ENCODE measurements around the gene TNNC1. TPM values are rescaled to one million over a fixed set of nuclear protein-coding genes. Genes with fewer than 3 reads are reported as not detected.
A peak's percentile ranks its signal among the peaks of the same experiment; 100 is the strongest.

The TNNC1 gene
- total RNA-seq, 1 experiment from 2014 or later = 5.6 TPM

GRCh38 chr3:52434491-52435115, 19.2 kb downstream of the TNNC1 start:
- no peaks in the 10 kb centered on the region for H3K27me3 Mint-ChIP-seq (ENCODE audit: low read depth)
- no peaks in the 10 kb centered on the region for H3K36me3 Mint-ChIP-seq
- DNase-seq (ENCODE audit: low spot score) (no peak), ATAC-seq (no peak)
- no peak overlapping the region for H3K4me3 Mint-ChIP-seq
- ChIA-PET POLR2A (no interaction called here), CTCF (interaction anchor here (0.6 to 4.9 kb wide), 5 partner anchors 11 to 214 kb away, joined by 3 to 43 read pairs (median 5); partner anchors contain the start of gene SEMA3G)
- no peak for TF ChIP-seq ZNF219 (CRISPR knock-in tag; IDR thresholded peaks at IDR 0.05; ENCODE audit: borderline replicate concordance)
- no peak for TF ChIP-seq ZNF281 (CRISPR knock-in tag; IDR thresholded peaks at IDR 0.05)
- TF ChIP-seq NFYB (CRISPR knock-in tag; conservative IDR thresholded peaks at IDR 0.05; ENCODE audit: low read depth) = no peak
- TF ChIP-seq PREB (CRISPR knock-in tag; IDR thresholded peaks at IDR 0.05; ENCODE audit: borderline replicate concordance) = no peak
- TF ChIP-seq ZSCAN18 (CRISPR knock-in tag; IDR thresholded peaks at IDR 0.05) = no peak
- no peak for TF ChIP-seq MLX (CRISPR knock-in tag; IDR thresholded peaks at IDR 0.05)
- no peak for TF ChIP-seq E2F5 (CRISPR knock-in tag; IDR thresholded peaks at IDR 0.05)
- TF ChIP-seq EMX1 (CRISPR knock-in tag; IDR thresholded peaks at IDR 0.05) = no peak
- TF ChIP-seq PRRX2 (CRISPR knock-in tag; IDR thresholded peaks at IDR 0.05) = no peak
- no peak for TF ChIP-seq TEAD1 (CRISPR knock-in tag; IDR thresholded peaks at IDR 0.05)
- TF ChIP-seq CREM (CRISPR knock-in tag; IDR thresholded peaks at IDR 0.05) = no peak
- H3K4me1 Mint-ChIP-seq = peaks cover 8% of the 10 kb centered on the region; the same call in 1 of the 2 replicates
- peak overlapping the region; percentile 29 for H3K27ac Mint-ChIP-seq
- no peaks in the 10 kb centered on the region for H3K9me3 Mint-ChIP-seq

- no peak for ATAC-seq
Observed at GRCh38 chr3:52433996-52434479, 19.8 kb downstream of the TNNC1 start.

More at GRCh38 chr3:52433996-52434479, 19.8 kb downstream of the TNNC1 start:
- no peaks in the 10 kb centered on the region for H3K9me3 Mint-ChIP-seq
- peaks cover 8% of the 10 kb centered on the region; the same call in 1 of the 2 replicates for H3K4me1 Mint-ChIP-seq
- no peaks in the 10 kb centered on the region for H3K36me3 Mint-ChIP-seq
- H3K27me3 Mint-ChIP-seq (ENCODE audit: low read depth) = no peaks in the 10 kb centered on the region
- H3K4me3 Mint-ChIP-seq = no peak overlapping the region
- H3K27ac Mint-ChIP-seq = peak overlapping the region; percentile 29
- no peak for TF ChIP-seq MAX (CRISPR knock-in tag; IDR thresholded peaks at IDR 0.05)
- TF ChIP-seq ATF6 (CRISPR knock-in tag; IDR thresholded peaks at IDR 0.05) = no peak
- TF ChIP-seq TCF7 (CRISPR knock-in tag; IDR thresholded peaks at IDR 0.05; ENCODE audit: low read depth) = no peak
- TF ChIP-seq JAZF1 (CRISPR knock-in tag; IDR thresholded peaks at IDR 0.05) = no peak
- ChIA-PET CTCF (interaction anchor here (0.6 to 4.9 kb wide), 3 partner anchors 12 to 214 kb away, joined by 3 to 43 read pairs (median 7); partner anchors contain the start of gene SEMA3G), POLR2A (interaction anchor here (0.5 kb wide), 1 partner anchor 461 kb away, joined by 4 read pairs; no protein-coding TSS in a partner anchor)
- DNase-seq (ENCODE audit: low spot score) = no peak

Measured in WTC11 (cell line).